ENCODE data around the gene SYT2.

The SYT2 gene

DNA sequence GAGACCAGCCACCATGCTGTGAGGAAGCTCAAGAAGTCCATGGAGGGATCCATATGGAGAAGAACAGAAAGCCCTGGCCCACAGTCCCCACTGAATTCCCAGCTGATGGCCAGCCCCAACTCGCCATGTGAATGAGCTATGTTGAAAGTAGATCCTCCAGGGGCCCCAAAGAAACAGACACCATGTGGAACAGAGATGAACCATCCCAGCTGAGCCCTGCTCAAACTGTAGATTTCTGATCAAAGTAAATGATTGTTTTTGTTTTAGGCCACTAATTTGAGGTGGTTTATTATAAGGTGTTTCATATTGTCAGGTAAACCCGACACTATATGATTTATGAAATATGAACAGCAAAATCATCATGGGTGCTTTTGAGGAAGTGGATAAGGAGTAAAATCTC lies 32.8 kb downstream of the SYT2 start:
- no peak for DNase-seq (ENCODE audit: low read depth)

DNA sequence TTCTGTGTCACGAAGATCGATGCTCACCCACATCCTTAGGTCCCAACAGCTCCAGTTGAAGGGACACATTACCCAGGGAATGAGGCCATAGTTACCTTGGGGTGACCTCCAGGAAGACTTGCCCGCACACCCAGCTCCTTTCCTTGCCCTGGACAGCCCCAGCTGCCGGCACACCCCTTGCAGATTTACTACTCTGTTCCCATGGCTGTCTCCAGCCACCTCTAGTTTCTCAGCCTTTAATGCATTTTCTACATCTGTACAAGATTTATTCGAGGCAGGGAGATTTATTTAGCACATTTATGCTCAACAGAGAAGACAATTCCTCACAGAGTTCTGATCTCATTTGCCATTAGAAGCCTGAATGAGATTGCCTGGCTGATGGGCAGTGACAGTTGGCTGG lies 36.7 kb downstream of the SYT2 start:
- DNase-seq (ENCODE audit: low read depth) = no peak

DNA sequence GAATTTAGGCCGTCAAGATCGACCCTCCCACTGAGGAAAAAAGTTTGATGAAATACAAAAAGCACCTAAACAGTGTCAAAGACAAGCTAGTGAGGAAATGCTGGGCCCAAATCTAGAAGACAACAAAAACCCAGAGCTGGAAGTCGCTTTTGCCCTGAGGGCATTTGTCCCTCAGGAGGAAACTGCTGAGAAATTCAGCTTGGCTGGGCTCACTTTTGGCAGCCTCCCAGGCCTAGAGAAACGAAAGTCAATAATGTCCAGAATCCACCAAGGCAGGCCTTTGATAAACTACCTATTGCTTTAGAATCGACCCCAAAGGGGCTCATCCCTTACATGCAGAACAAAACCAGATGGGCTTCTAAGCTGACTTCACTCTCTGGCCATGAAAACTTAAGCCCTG lies 38.9 kb downstream of the SYT2 start:
- no peak for DNase-seq (ENCODE audit: low read depth)

DNA sequence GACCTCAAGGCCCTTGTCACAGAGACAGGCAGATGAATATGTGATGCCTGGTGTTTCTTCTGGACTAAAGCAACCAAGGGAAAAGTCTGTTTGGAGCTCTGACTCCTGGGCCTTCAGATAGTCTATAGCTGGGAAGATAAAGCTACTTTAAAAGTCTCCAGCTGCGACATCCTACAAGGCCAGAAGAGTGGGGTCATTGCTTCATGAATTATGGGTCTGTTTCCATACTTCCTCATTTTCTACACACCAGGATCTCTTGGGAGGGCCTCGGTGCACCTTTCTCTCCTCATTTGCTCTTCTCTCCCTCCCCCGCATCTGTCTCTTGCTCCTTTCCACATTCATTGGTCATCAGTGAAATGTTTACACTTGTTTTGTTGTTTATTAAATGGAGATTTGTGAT lies 44.8 kb downstream of the SYT2 start:
- DNase-seq (ENCODE audit: low read depth) = no peak

DNA sequence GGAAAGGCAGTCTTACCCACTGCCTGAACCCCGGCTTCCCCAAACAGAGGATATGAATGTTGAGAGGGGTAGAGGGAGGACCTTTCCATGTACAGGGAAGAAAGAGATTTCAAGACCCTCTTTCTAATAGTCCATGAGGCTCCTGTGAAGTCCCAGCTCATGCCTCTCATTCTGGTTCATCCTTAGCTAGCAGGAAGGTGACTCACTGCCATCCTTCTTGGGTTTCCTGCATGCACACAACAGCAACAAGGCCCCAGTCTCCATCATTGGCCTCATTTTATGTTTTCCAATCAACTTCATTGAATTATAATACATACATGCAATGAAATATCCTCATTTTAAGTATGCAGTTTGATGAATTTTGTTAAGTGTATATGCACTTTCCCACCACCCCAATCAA lies 46.2 kb downstream of the SYT2 start:
- DNase-seq (ENCODE audit: low read depth) = no peak

DNA sequence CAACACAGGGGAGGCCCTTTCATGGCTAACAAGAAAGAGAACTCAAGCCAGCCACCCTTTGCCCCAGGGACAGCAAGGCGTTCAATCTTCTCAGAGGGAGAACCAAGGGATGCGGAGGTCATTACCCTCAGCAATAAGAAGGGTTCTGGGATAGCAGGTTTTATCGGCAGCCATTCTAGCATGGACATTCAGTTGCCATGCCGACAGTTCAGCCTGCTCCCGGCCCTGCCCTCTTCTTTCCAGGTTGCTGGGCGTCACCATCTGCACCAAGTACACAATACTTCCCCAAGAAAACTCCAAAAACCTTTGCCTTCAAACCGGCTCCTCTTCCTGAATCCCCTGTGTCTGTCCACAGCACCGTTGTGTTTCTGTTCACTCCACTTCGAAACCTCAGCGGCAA lies 47.1 kb downstream of the SYT2 start:
- no peak for DNase-seq (ENCODE audit: low read depth)

DNA sequence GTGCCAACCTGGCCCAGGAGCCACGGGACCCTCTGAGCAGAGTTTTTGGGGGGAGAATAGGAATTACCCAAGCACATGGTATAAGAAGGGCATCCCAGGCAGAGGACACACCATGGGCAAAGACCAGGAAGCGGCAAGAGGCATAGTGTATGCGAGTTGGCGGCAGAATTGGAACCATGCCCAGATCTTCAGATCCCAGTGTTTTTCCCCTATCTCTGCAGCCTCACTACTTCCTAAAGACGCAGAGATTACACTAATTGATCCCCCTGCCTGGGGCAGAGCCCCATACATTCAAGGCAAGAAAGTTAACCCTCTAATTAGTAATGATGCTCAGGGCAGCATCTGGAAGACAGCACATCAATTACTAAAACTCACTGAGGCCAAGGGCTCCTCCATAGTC lies 48.2 kb downstream of the SYT2 start:
- no peak for DNase-seq (ENCODE audit: low read depth)

DNA sequence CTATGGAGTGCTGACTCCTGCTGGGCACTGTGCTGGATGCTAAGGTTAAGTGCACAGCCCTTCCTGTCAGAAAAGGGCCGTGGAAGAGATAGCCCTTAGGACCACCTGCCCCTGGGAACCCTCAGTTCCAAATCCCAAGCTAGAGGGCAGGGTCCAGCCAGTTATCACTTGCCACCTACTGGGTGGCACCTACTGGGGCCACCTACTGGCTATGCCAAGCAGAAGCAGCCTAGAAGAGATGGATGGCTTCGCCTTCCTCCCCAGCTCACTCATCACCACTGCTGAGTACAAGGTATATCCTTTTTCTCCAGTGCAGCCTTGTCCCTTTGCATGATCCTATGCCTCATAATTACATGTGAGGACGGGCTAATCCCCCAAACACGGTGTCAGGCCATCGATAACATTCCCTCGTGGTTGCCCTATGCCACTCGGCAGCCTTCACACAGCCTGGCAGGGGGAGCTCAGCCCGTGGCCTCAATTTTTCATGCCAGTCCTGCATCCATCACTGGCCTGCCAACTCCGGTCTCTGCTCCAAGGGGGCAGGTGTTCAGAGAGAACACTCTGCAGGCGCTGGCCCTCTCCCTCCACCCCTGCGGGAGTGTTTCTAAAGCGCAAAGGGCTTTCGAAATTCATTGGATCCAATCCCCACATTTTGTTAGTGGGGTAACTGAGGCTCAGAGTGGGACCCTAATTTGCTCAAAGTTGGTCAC lies 49.0 kb downstream of the SYT2 start:
- DNase-seq (ENCODE audit: low read depth) = no peak

DNA sequence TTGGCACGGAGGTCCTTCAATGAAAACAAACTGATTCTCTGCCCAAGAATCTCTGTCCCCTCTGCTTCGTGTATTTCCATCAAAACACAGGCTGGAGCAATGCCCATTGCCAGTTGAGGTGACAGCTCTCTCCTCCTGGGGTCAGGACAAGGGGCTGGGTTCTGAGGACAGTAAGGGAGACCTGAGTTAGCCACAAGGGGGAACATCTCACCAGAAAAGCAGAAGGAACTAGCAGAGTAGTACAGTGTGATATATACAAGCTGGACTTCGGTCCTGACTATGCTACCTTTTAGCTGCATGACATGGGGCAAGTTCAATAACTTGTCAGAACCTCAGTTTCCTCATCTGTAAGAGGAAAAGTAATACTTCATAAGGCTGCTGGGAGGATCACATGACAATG lies 50.3 kb downstream of the SYT2 start:
- DNase-seq (ENCODE audit: low read depth) = no peak

DNA sequence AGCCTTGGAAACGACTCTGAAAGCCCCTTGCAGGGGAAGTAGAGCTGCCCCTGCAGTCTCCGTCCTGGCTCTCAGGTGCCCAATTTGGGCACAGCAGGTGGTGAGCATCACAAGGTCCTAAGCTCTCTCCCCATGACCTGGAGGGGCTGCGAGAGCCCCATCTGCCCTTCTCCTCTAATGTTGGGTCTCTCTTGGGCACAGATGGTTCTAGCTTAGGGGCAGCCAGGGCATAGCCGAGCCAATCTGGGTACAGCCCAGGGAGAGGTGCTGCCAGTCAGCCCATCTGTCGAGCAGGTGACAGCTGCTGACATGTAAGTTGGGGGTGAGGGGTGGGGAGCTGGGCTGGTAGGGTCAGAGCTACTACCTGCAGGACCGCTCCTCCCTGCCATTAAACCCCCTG lies 50.7 kb downstream of the SYT2 start:
- DNase-seq (ENCODE audit: low read depth) = no peak

DNA sequence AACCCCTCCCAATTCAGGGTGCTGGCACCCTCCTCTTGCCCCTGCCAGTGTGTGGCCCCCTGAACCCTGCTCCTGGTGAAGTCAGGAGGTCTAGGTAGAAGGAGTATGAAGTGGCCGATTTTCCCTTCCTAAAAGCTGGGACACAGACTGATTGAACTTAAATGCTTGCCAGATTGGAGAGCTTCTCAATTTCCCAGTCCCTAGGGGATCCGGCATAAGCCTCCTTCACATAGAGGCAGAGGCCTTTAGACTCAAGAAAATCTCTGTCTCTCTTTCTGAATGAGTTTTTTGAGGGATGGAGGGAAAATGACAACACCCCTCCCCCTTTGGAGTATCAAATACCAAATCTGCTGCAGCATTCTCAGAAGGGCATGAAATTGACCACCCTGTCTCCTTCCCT lies 51.5 kb downstream of the SYT2 start:
- DNase-seq (ENCODE audit: low read depth) = no peak

DNA sequence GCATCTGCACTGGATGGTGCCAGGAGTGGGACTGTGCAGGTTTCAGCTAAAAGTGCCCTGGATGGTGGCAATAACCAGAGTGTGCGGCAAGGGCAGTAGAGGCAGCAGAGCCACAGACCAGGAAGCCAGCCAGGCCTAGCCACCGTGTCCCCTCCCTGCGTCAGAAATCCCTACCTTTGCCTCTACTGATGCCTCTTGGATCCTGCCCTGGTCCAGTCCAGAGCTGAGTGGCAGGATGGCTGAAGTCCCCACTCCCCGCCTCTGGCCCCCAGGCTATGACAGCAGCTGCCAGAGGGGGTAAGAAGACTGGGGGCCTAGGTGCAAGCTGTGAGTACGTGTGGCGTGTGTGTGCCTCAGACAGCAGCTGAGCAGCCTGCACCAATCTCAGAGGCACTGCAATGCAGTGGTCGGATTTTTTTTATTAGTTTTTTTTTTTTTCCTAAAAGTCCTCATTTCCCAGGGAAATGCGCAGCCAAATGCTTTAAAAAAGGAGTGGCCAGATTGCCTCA lies 51.9 kb downstream of the SYT2 start:
- DNase-seq (ENCODE audit: low read depth) = no peak

DNA sequence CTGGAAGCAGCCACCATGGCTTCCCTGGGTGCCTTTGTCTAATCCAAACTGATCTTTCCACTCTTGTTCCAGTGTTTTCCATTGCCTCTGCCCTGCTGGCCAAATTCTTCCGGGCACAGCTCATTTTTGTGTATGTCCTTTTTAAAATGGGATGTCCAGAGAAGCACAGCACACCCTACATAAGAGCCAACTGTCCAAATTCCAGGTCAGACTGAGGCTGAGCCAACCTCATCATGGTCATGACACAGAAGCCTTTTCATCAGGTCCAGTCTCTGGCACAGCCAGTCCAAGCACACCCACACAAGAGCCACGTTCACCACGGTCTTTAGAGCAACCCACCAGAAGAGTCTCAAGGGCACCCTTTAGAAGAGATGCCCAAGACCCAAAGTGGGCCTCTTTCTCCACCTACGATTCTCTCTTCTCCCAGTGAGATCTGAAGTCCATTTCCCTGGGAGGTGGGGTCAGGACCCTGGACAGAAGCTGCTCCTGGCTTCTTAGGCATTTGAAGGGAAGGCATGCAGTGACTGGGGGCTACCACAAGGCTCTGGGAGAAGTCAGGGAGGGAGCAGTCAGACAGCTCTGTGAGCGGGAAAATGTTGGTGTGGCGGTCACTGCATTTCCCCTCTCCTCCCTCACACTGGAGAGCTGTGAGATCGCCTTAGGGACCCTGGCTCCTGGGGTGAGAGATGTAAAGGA lies 53.2 kb downstream of the SYT2 start:
- DNase-seq (ENCODE audit: low read depth) = no peak

DNA sequence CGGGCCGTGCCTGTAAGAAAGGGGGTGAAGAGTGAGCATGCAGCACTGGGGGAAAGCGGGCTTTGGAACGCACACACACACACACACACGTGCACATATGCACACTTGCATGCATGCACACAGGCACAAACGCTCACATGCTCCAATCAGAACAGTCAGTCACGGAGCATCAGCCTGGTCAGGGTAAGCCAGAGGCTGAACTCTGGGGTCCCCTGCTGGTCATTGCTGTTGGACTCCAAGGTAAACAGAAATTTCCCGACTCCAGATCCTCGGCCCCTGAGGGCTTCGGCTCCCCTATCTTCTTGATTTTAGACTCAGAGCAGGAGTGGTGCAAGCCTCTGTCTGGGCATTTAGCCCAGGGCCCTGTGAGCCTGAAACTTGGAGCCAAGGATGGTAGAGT lies 54.2 kb downstream of the SYT2 start:
- no peak for DNase-seq (ENCODE audit: low read depth)

DNA sequence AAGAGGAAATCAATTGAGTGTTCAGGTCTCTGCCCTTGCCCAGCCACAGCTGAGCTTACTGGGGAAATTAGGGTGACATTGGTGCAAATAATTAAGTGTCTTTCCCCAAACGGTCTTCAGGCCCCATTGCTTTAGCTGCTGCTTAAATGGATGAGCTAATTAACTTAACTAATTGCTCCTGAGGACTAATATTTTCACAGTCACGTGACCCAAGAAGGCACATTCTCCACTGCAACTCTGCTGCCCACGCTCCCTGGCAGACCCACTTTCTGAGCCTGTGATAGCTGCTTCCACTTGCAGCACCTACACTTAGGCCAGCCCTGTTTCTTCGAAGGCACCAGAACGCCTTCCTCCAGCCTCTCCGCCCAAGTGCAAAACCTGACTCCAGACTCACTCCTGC lies 56.2 kb downstream of the SYT2 start:
- no peak for DNase-seq (ENCODE audit: low read depth)

DNA sequence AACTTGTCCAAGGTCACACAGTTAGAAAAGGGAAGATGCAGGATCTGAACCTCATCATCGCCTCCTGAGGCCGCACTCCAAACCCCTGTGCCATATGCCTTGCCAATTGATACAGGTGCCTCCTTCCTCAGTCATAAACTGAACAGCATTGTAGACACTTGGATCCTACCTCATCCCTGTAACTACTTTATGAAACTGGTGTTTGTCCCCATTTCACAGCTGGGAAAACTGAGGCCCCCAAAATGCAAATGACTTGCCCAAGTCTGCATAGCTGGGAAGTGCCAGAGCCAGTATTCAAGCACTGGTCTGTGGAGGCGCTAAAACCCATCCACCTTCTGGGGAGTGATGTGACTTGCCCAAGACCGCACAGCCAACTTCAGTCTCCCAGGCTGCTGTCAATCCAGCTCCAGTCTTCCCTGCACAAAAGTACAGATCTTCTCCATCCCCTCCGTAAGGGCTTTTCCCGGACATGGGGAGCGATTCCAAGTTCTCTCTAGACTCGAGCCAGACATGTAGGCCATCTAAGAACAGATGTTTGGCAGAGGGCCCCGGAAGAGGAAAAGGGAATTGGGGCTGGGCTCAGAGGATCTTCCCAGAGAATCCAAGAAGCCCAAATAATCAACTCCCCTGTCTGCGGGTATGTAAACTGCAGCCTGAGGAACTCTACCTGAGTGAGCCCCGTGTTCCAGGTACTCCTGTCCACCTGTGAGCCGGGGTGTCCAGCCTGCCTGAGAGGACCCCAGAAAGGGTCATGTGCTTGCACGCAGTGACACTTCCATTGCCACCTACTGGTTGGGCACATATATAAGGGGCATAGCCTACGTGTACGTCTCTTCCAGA lies 60.5 kb downstream of the SYT2 start:
- no peak for DNase-seq (ENCODE audit: low read depth)

DNA sequence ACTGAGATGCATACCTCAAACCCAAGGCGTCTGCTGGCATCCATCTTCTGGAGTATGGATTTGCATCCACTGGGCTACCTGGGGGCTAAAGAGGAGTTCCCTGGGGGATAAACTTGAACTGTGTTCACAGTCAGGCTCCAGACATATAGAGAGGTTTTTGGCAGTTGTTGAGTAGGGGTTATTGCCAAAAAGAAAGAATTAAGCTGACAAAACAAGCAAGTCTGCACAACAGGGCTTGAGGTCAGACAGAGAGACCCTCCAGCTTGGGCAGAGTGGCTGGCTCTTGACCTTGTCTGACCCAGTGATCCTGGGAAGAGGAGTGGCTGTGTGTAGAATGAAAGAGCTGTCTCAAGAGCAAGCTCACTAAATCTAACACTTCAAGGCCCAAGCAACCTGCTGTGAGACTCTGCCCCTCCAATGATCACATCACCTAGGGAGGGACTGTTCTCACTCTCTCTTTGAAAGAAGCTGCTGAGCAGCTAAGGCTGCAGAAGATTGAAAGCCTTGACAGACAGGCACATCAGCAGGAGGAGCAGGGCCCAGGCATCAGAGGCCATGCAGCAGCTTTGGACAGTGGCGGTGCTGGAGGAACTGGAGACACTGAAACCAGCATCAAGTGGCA lies 61.5 kb downstream of the SYT2 start:
- no peak for DNase-seq (ENCODE audit: low read depth)

DNA sequence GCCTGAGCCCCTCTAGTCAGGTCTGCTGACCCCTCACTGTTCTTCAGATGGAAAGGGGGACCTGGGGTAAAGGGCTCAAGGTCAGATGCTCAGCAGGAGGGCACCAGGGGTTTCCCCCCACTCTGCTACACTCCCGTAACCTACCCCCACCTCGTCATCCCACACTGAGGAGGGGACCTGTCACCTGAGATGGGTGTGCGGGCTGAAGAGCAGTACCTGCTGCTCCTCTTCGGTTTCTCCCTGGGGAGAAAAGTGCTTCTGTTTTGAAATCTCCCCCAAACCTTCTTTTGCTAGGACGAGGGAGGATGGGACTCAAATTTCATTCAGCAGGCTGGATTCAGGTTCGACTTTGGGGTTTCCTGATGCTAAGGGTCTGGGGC lies 65.2 kb downstream of the SYT2 start:
- DNase-seq (ENCODE audit: low read depth) = no peak

DNA sequence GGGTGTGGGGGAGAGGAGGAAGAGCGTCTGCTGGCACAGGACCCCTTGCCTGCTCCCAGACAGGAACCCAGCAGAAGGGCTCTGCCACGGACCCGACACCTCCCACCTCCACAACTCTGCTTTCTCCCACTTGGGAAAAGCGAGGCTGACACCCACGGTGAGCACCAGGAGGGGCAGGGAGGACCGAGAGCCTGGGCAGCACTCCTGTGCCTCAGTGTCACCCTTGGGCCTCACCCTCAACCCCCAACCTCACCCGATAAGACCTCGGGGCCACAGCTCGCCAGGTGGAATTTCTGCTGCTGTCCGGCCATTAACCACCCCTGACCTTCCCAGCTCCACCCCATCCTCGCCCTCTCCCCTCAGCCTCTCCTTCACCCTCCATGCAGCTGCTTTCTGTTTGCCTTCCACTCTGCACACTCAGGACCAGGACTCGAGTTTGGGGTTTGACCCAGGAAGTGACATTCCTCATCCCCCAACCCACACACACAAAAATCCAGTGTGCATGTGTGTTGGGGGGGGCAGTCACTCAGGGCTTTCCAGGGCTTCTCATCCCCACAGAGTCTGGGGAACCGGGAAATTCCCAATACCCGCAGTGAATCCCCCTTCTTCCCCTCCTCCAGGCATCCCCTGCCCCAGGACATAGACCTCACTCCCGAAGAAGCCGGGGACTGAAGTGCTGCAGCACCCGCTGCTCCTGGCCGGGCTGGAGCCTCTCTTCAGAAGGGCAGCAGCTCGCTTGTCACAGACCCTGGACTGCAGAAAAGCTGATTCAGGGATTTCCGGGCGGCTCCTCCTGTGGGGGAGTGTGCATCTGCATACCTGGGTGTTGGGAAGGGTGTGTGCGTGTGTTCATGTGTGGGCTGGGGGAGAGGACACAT lies 65.8 kb downstream of the SYT2 start:
- no peak for DNase-seq (ENCODE audit: low read depth)

DNA sequence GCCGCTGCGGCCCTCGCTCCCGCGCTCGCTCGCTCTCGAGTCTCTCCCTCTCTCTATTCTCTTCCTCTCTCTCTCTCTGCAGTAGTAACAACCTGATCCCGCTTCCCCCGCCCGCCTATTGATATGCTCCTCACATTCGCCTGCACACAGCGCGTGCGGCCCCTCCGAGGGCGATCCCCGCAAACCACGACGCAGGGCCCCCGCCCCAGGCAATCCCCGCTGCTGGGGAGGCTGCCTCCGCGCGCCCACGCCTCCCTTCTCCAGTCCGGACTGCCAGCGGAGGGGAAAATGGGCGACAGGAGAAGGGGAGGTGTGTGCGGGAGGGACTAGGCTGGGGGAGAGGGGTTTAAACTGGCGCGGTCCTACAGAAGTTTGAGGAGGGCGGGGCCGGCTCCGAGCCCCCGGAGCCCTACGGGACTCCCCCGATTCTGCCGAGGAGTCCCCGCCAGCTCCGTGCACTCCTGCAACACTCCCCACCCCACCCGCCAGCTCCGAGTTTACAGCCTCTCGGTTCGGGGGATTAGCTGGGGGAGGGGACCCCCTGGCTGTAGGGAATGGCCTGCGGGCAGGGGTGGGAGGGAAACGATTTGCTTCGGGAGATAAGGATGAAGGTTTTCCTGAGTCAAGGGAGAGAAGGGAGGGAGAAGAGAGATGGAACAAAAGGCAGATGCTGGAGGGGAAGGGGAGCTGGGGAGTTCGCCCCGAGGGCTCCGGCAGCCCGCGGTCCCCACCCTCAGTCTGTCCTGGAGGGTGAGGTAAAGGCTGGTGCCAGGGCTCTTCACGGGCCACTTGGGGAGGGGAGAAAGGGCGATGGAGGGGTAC lies 66.6 kb downstream of the SYT2 start:
- no peak for DNase-seq (ENCODE audit: low read depth)
